ENCODE results near the gene C13orf46.

Gene C13orf46

GRCh38 chr13:114010401-114011101 lies 36.7 kb upstream of the C13orf46 start:
- H3K27ac ChIP-seq = no peak overlapping the region
- no peak for DNase-seq (ENCODE audit: low read depth, low spot score)

- H3K27ac ChIP-seq = no peak overlapping the region
- DNase-seq (ENCODE audit: low read depth, low spot score) = no peak
These were observed 35.9 kb upstream of the C13orf46 start for GRCh38 chr13:114009590-114010400.

DNA sequence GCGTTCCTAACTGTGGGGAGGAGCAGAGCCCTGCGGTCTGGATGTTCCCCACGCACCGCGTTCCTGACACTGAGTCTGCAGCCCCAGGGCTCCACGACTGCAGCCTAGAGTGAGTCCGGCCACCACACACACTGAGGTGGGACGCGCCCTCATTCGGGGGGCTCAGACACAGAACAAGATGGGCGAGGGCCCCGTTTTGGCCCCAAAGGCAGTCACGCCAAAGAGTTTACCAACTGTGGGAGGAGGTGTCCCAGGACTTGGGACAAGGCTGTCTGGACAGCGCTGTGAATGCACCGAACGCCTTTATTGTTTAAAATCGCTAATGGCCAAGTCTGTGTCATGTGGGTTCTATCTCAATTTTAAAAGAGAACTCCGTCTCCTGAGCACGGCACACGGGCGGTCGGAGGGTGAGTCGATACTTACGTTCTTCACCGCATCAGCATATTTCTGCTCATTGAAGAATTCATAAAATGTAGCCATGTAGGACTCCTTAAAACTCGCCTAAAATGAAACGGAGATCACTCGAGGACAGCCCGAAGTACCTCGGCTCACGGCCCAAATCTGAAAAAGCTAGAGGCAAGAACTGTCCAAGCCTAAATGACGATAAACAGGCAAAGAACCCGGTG lies 35.2 kb upstream of the C13orf46 start:
- DNase-seq (ENCODE audit: low read depth, low spot score) = no peak
- H3K27ac ChIP-seq = no peak overlapping the region

DNA sequence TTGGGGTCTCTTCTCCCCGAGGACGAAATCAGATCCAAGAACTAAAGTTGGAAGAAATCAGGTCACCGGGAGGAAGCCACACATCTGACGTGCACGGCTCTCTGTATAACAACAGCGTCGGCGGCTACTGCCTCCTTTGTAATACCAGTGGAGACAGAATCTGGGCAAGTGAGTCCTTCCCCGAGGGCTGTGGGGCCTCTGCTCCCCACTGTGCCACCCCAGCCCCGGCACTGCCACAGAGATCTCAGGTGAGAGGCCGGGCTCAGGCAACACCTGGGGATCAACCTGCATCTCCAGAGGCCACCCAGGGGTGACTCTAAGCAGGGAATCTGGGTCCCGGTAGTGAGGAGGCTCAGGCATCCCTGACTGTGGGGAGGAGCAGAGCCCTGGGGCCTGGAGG lies 33.7 kb upstream of the C13orf46 start:
- no peak for DNase-seq (ENCODE audit: low read depth, low spot score)
- no peak overlapping the region for H3K27ac ChIP-seq

- no peak overlapping the region for H3K27ac ChIP-seq
- no peak for DNase-seq (ENCODE audit: low read depth, low spot score)
These were observed 31.4 kb upstream of the C13orf46 start for GRCh38 chr13:114005206-114005724.

DNA sequence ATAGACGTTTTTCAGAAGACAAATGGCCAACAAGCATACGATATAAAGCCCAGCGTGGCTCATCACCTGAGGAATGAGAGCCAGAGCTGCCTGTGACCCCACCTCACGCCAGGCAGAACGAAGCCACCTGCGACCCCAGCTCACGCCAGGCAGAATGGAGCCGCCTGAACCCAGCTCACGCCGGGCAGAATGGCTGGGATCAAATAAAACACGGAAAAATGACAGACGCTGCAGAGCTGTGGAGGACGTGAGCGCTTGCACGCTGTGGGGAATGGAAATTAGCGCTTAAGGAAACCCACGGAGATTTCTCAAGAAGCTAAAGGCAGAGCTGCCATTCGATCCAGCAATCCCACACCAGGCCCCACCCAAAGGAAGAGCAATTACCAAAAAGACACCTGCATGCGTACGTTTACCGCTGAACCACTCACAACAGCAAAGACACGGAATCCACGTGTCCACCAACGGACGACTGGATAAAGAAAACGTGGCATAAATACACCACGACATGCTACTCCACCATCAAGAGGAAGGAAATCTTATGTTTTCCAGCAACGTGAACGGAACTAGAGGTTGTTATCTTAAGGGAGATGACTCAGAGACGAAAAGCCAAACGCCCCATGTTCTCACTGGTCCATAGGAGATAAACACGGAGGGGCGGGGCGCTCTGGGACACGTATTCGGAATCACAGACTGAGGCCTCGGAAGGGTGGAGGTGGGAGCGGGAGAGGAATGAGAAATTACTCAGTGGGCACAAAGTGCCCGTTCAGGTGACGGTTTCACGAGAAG lies 30.7 kb upstream of the C13orf46 start:
- no peak for DNase-seq (ENCODE audit: low read depth, low spot score)
- H3K27ac ChIP-seq = no peak overlapping the region

- H3K27ac ChIP-seq = no peak overlapping the region
- no peak for DNase-seq (ENCODE audit: low read depth, low spot score)
These were observed 29.0 kb upstream of the C13orf46 start for GRCh38 chr13:114002771-114003321.

GRCh38 chr13:114002009-114002544 lies 28.2 kb upstream of the C13orf46 start:
- DNase-seq (ENCODE audit: low read depth, low spot score) = no peak
- no peak overlapping the region for H3K27ac ChIP-seq

DNA sequence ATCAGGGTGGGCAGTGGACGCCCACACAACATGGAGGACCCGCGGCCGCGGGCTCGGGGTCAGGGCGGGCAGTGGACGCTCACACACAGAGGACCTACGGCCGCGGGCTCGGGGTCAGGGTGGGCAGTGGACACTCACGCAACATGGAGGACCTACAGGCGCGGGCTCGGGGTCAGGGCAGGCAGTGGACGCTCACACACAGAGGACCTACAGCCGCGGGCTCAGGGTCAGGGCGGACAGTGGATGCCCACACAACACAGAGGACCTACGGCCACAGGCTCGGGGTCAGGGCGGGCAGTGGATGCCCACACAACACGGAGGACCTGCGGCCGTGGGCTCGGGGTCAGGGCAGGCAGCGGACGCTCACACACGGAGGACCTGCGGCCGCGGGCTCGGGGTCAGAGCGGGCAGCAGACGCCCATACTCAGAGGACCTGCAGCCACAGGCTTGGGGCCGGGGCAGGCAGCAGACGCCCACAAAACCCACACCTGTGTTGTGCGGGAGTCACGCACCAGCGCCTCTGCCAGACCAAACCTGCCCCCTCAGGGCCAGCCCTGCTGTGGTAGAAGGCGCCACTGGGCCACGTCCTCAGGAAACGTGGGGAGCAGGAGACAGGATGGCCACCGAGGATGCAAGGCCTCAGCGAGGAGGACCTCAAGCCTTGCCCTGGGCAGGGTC lies 27.6 kb upstream of the C13orf46 start:
- no peak for DNase-seq (ENCODE audit: low read depth, low spot score)
- H3K27ac ChIP-seq = no peak overlapping the region

DNA sequence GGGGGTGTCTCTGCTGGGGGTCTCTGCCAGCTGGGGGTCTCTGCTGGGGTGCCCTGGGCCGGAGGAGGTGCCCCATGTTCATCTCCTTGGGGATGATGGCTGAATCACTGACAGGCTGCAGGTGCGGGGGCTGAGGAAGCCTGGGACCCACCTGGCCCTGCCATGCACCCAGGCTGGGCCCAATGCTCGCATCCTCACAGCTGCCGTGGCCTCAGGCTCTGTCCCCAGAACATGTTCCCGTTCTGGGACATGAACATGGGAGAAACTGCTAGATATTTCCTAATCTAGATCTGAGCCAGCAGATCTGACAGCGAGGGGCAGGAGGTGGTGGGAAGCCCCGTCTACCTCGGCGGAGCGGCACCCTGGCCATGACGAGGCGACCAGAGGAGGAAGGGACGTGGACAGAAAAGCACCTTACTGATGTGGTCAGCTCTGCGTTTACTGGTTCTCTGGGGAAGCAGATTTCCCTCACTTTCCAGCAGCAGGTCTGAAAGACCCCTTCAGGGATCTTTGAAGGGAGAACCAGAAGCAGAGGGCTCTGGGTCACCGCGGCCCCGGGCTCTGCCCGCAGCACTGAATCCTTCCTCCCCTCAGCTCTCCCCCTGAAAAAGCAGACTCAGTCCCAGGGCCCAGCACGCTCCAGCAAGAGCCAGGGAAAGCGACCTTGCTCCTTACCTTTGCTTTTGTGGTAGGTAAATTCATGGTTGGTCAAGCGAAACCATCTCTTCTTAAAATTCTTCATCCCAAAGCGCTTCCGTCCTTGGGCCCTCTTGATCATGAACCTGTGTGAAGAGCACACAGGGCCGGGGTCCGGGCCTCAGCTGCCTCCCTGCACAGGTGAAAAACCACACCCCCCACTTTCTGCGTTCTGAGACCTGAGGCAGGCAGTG lies 26.5 kb upstream of the C13orf46 start:
- no peak for DNase-seq (ENCODE audit: low read depth, low spot score)
- no peak overlapping the region for H3K27ac ChIP-seq

DNA sequence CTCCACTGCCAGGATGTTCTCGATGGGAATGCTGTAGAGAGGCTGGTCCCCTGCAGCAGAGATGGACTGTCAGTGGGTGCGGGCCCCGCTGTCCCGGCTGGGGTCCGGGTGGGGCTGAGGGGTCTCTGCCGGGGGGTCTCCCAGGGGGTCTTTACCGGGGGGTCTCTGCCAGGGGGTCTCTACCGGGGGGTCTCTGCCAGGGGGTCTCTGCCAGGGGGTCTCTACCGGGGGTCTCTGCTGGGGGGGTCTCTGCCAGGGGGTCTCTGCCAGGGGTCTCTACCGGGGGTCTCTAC lies 25.7 kb upstream of the C13orf46 start:
- H3K27ac ChIP-seq = no peak overlapping the region
- no peak for DNase-seq (ENCODE audit: low read depth, low spot score)

- no peak for DNase-seq (ENCODE audit: low read depth, low spot score)
These were observed 25.1 kb upstream of the C13orf46 start for GRCh38 chr13:113998781-113999617.

DNA sequence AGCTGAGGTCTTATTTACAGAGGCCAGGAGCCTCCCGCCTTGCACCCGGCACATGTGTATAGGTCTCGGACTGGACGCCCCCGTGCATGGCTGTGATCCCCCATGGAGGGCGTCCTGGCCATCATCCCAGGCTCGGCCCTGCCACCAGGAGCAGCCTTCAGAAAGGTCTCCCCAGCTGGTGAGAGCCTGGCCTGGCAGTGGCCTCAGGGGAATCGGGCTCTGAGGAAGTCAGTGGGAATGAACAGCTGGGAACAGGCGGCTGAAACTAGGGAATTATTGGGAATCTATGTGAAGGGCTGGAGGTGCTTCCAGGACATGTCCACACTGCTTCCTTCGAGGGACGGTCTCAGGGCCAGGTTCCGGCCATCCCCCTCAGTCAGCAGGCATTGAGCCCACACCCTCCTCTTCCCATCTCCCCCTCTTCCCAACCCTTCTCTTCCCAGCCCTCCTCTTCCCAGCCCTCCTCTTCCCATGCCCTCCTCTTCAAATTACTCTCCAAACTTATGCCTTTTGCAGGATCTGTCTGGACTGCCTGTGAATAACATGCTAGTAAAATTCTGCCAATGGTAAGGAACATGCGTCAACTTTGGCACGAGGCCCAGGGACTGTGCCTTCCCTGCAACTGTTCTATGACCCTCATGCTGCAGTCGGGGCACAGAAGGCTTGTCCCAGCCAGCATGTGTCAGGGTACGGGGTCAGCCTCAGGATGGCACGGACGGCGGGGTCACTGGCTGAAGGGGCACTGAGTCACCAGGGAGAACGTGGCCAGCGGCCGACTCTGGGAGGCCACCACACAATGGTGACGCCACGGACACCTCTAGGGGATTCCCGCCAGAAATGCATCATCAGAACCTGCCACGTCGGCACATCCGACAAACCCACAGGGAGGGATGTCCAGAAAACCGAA lies 24.2 kb upstream of the C13orf46 start:
- no peak overlapping the region for H3K27ac ChIP-seq
- no peak for DNase-seq (ENCODE audit: low read depth, low spot score)

More at GRCh38 chr13:113998781-113999617, 25.1 kb upstream of the C13orf46 start:
- H3K27ac ChIP-seq = no peak overlapping the region

- DNase-seq (ENCODE audit: low read depth, low spot score) = no peak
- no peak overlapping the region for H3K27ac ChIP-seq
These were observed 23.3 kb upstream of the C13orf46 start for GRCh38 chr13:113996912-113997745.

DNA sequence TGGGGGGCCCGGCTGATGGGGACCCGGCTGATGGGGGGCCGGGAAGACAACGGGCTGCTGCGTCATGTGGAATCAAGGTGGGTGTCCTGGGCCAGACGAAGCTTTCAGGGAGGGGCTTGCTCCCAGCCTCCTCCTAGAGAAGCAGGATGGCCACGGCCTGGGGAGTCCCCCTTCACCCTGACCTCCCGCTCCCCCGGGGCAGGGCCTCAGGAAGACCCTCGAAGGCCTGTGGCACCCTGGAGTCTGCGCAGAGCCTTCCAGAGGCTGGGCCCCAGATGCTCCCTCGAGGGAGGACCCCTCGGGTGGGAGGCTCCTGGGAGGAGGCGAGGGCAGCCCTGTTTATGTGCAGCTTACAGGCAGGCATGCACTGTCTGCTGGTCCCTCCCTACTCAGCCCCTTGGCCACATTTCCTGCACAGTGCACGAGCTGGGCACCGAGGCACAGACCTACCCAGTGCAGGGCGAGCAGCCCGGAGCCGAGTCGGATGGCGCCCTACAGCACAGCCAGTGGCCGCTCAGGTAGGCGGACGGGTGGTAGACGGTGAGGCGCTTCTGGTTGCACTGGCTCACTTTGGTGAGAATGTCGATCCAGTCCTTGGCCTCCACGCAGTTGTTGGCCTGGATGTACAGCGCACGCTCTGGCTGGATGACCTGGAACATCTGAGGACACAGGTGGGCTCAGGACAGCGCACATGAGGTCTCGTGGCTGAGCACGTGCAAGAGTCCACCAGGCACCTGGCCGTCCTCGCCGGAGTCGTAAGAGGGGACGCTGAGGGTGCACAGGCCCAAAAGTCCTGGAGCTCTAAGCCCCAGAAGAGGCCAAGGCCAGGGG lies 22.4 kb upstream of the C13orf46 start:
- H3K27ac ChIP-seq = no peak overlapping the region
- no peak for DNase-seq (ENCODE audit: low read depth, low spot score)

Data from epithelial cell of prostate (primary cell).